HCT116 (cell line): Measurements from ENCODE around the gene CCDC57. TPM values are rescaled to one million over a fixed set of nuclear protein-coding genes. Genes with fewer than 3 reads are reported as not detected.

Experiments
- ATAC-seq: fragments of 200-7000 bp; cut with Tn5 transposase; 2 replicates; pipeline ENCODE4 v1.9.1; 2020; ENCODE audit warnings: mild to moderate bottlenecking, moderate library complexity
- BruUV-seq: library from RNA; stranded (reverse); fragments of 400-500 nt; replicated peaks from 2 replicates; lab custom pipeline; 2021; lab: Mats Ljungman, UMichigan
- CTCF ChIA-PET: fragments of 300-600 bp; sonication (Branson Sonifier 250); formaldehyde crosslinking; loops from one replicate; lab custom pipeline; 2021; ENCODE audit warnings: antibody characterized with exemption; lab: Charles Lee
- POLR2A ChIA-PET: fragments of 300-600, 350-600 bp; sonication (Branson Sonifier 250); formaldehyde crosslinking; loops from one replicate; lab custom pipeline; 2021; ENCODE audit warnings: antibody characterized with exemption; lab: Charles Lee
- RAD21 ChIA-PET, 2 experiments: fragments of 300-600 bp; sonication (Branson Sonifier 250); formaldehyde crosslinking; loops; one replicate each; lab custom pipeline; 2023; ENCODE audit warnings: low total read pairs in 2 of 2; ENCODE audit not compliant: uncharacterized antibody in 2 of 2, unreplicated experiment in 2 of 2, low non-redundant PET in 1 of 2; lab: Charles Lee
- DNase-seq: peaks from one replicate; pipeline ENCODE4 v3.0.0-alpha.2; 2010; ENCODE audit warnings: low read depth, low spot score
- H2AFZ ChIP-seq: fragments of 200-600 bp; shearing (Covaris generic), sonication (generic); 2 replicates; pipeline ENCODE4 v1.6.1; 2017; ENCODE audit warnings: low read depth, mixed run types, mixed read lengths, antibody characterized with exemption, low read length; ENCODE audit not compliant: poor library complexity, severe bottlenecking
- H3K27ac ChIP-seq: 2 replicates; pipeline ENCODE4 v1.5.1; 2012; ENCODE audit warnings: low read depth, low read length
- H3K27me3 ChIP-seq: fragments of 200-600 bp; sonication (generic); 2 replicates; pipeline ENCODE4 v1.6.1; 2016; ENCODE audit warnings: mixed run types, low read length, mixed read lengths; ENCODE audit not compliant: insufficient read depth
- H3K36me3 ChIP-seq, 2 experiments: fragments of 200-500 bp in 1 of 2; fragments of 200-600 bp in 1 of 2; sonication (Bioruptor generic) in 1 of 2; sonication (generic) in 1 of 2; 2 replicates each; pipeline versions ENCODE4 v1.5.1 to v1.6.1; 2014 to 2016; ENCODE audit warnings: low read length in 2 of 2, inconsistent platforms in 1 of 2, mixed read lengths in 1 of 2, mixed run types in 1 of 2; ENCODE audit not compliant: insufficient read depth in 2 of 2, control insufficient read depth in 1 of 2
- H3K4me1 ChIP-seq, 2 experiments: fragments of 200-600 bp in 1 of 2; sonication (generic) in 1 of 2; 2 replicates each; pipeline versions ENCODE4 v1.5.1 to v1.6.1; 2012 to 2017; ENCODE audit warnings: low read length in 2 of 2, inconsistent platforms in 1 of 2, mild to moderate bottlenecking in 1 of 2, mixed read lengths in 1 of 2, mixed run types in 1 of 2, moderate library complexity in 1 of 2; ENCODE audit not compliant: insufficient read depth in 2 of 2, control insufficient read depth in 1 of 2
- H3K4me2 ChIP-seq: fragments of 200-600 bp; sonication (generic); 2 replicates; pipeline ENCODE4 v1.6.1; 2017; ENCODE audit warnings: mixed run types, low read length, mixed read lengths
- H3K4me3 ChIP-seq, 2 experiments: fragments of 200-600 bp in 1 of 2; sonication (generic) in 1 of 2; replicated peaks in 1 of 2; 2 replicates each; pipeline ENCODE4 v1.5.1; 2011 to 2016; ENCODE audit warnings: low read length in 2 of 2, control low read depth in 1 of 2, low read depth in 1 of 2, mild to moderate bottlenecking in 1 of 2, mixed read lengths in 1 of 2, mixed run types in 1 of 2
- H3K79me2 ChIP-seq: fragments of 200-600 bp; sonication (generic); 2 replicates; pipeline ENCODE4 v1.6.1; 2017; ENCODE audit warnings: mild to moderate bottlenecking, mixed run types, low read length, moderate library complexity, mixed read lengths; ENCODE audit not compliant: insufficient read depth
- H3K9ac ChIP-seq: fragments of 200-600 bp; sonication (generic); 2 replicates; pipeline ENCODE4 v1.6.1; 2016; ENCODE audit warnings: low read length, mixed read lengths
- H3K9me2 ChIP-seq: fragments of 200-600 bp; sonication (generic), shearing (Covaris generic); 2 replicates; pipeline ENCODE4 v1.6.1; 2017; ENCODE audit warnings: mixed run types, mild to moderate bottlenecking, moderate library complexity; ENCODE audit not compliant: insufficient read depth
- H3K9me3 ChIP-seq, 2 experiments: fragments of 200-500 bp in 1 of 2; fragments of 200-600 bp in 1 of 2; sonication (Bioruptor generic) in 1 of 2; sonication (generic) in 1 of 2; 2 replicates each; pipeline ENCODE4 v1.6.1; 2014 to 2017; ENCODE audit warnings: low read length in 2 of 2, mixed read lengths in 2 of 2, inconsistent platforms in 1 of 2, low read depth in 1 of 2, mild to moderate bottlenecking in 1 of 2, mixed run types in 1 of 2, moderate library complexity in 1 of 2; ENCODE audit not compliant: control insufficient read depth in 1 of 2, insufficient read depth in 1 of 2
- H4K20me1 ChIP-seq: fragments of 200-600 bp; sonication (generic), shearing (Covaris generic); 2 replicates; pipeline ENCODE4 v1.6.1; 2017; ENCODE audit warnings: mixed run types, mild to moderate bottlenecking, moderate library complexity; ENCODE audit not compliant: insufficient read depth
- CBX3 ChIP-seq: IDR thresholded peaks from 2 replicates; pipeline ENCODE4 v1.6.1; 2012; ENCODE audit warnings: low read depth
- EGR1 ChIP-seq: IDR thresholded peaks from 2 replicates; pipeline ENCODE4 v1.6.1; 2012; ENCODE audit warnings: low read depth
- ELF1 ChIP-seq: IDR thresholded peaks from 2 replicates; pipeline ENCODE4 v1.6.1; 2012; ENCODE audit warnings: low read depth, borderline replicate concordance
- EZH2 ChIP-seq: fragments of 200-600 bp; sonication (generic); IDR thresholded peaks from 2 replicates; pipeline ENCODE4 v1.6.1; 2017; ENCODE audit warnings: antibody characterized with exemption, mixed run types
- EZH2phosphoT487 ChIP-seq: fragments of 200-600 bp; IDR thresholded peaks from 2 replicates; pipeline ENCODE4 v1.6.1; 2018; ENCODE audit warnings: antibody characterized with exemption, borderline replicate concordance
- FOSL1 ChIP-seq: IDR thresholded peaks from 2 replicates; pipeline ENCODE4 v1.6.1; 2012; ENCODE audit warnings: low read depth
- JUND ChIP-seq: IDR thresholded peaks from 2 replicates; pipeline ENCODE4 v1.6.1; 2012
- POLR2A ChIP-seq: IDR thresholded peaks from 2 replicates; pipeline ENCODE4 v1.7.0; 2011; ENCODE audit warnings: borderline replicate concordance; ENCODE audit not compliant: insufficient read depth, insufficient read length; ENCODE audit errors: extremely low read depth
- RAD21 ChIP-seq: IDR thresholded peaks from 2 replicates; pipeline ENCODE4 v1.6.1; 2012; ENCODE audit warnings: low read depth, mild to moderate bottlenecking
- SIN3A ChIP-seq: IDR thresholded peaks from 2 replicates; pipeline ENCODE4 v1.6.1; 2012; ENCODE audit warnings: low read depth
- SP1 ChIP-seq: IDR thresholded peaks from 2 replicates; pipeline ENCODE4 v1.6.1; 2012; ENCODE audit warnings: low read depth
- SRF ChIP-seq: IDR thresholded peaks from 2 replicates; pipeline ENCODE4 v1.6.1; 2012; ENCODE audit warnings: low read depth
- TCF7L2 ChIP-seq: IDR thresholded peaks from 2 replicates; pipeline ENCODE4 v1.7.0; 2011; ENCODE audit warnings: borderline replicate concordance, inconsistent platforms; ENCODE audit not compliant: insufficient read depth, insufficient read length; ENCODE audit errors: extremely low read depth
- YY1 ChIP-seq: IDR thresholded peaks from 2 replicates; pipeline ENCODE4 v1.6.1; 2011; ENCODE audit warnings: low read length, low read depth, moderate library complexity, mild to moderate bottlenecking; ENCODE audit not compliant: insufficient replicate concordance; ENCODE audit errors: extremely low read depth
- ZNF274 ChIP-seq: fragments of 200-500 bp; sonication (Bioruptor generic); IDR thresholded peaks from 2 replicates; pipeline ENCODE4 v1.6.1; 2014; ENCODE audit warnings: mild to moderate bottlenecking, low read depth, low read length, inconsistent platforms
- intact Hi-C: fragments of 100-400 bp; cut with micrococcal nuclease; formaldehyde crosslinking; loops from 2 replicates; pipeline ENCODE4 v1.10.0; 2022
- total RNA-seq: library from RNA; stranded (reverse); gene quantifications from one replicate; pipeline ENCODE4 v1.2.1, GENCODE V29; 2021; ENCODE audit not compliant: unreplicated experiment
- TF ChIP-seq, protein P1 (sequence below): IDR thresholded peaks from 2 replicates; pipeline ENCODE4 v1.6.1; 2012
- TF ChIP-seq, protein P2 (sequence below), 3 experiments: fragments of 200-600 bp in 1 of 3; sonication (generic) in 1 of 3; IDR thresholded peaks in 2 of 3; conservative IDR thresholded peaks in 1 of 3; 2 replicates each; pipeline ENCODE4 v1.5.1; 2012 to 2017; ENCODE audit warnings: low read depth in 2 of 3, low read length in 2 of 3, antibody characterized with exemption in 1 of 3, borderline replicate concordance in 1 of 3, control low read depth in 1 of 3, mild to moderate bottlenecking in 1 of 3, mixed read lengths in 1 of 3, mixed run types in 1 of 3, moderate library complexity in 1 of 3; ENCODE audit not compliant: insufficient read depth in 1 of 3
- TF ChIP-seq, protein P3 (sequence below): IDR thresholded peaks from 2 replicates; pipeline ENCODE4 v1.6.1; 2011; ENCODE audit warnings: mild to moderate bottlenecking, low read length, moderate library complexity; ENCODE audit not compliant: insufficient replicate concordance; ENCODE audit errors: extremely low read depth
- TF ChIP-seq, protein P4 (sequence below): IDR thresholded peaks from 2 replicates; pipeline ENCODE4 v1.6.1; 2012
- TF ChIP-seq, protein P5 (sequence below): IDR thresholded peaks from 2 replicates; pipeline ENCODE4 v1.6.1; 2012; ENCODE audit warnings: low read depth

The CCDC57 gene
- total RNA-seq, 1 experiment from 2014 or later: 143 TPM

DNA sequence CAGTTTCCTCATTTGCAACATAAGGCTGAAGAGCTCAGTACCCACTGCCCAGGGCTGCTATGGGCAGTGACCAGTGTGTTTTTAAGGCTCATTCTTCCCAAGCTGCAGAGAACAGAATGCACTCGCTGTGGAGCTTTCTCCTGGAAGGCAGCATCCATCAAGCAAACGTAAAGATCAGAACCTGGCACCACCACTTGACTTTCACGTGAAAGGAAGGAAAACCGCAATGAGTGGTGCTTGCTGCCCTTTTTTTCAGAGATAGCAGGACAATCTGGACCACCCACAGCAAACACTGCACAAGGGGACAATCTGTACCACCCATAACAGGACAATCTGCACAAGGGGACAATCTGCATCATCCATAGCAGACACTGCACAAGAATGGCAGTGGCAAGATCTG, 49.7 kb upstream of the CCDC57 start:
- ChIA-PET POLR2A (no interaction called here), CTCF (no interaction called here), RAD21 (no interaction called here)
- Histone ChIP-seq H3K4me3 (no peak overlapping the region), H3K9ac (no peak overlapping the region), H3K27ac (peak overlapping the region; percentile 3; the same call in 1 of the 2 replicates), H3K27me3 (no peaks in the 10 kb centered on the region), H3K9me2 (no peaks in the 10 kb centered on the region), H3K4me1 (peaks cover 5% of the 10 kb centered on the region in 2 experiments), H3K4me2 (no peak overlapping the region), H3K79me2 (peaks cover 99% of the 10 kb centered on the region), H2AFZ (no peak overlapping the region), H3K9me3 (peaks cover 0 to 5% of the 10 kb centered on the region in 2 experiments; a peak in 1 of 4 replicates), H4K20me1 (peaks cover 29% of the 10 kb centered on the region; the same call in 1 of the 2 replicates), H3K36me3 (peaks cover 76 to 89% of the 10 kb centered on the region in 2 experiments)
- DNase-seq (no peak), ATAC-seq (no peak)
- TF ChIP-seq YY1 (no peak), EGR1 (no peak), JUND (no peak), ZNF274 (no peak), SP1 (no peak), POLR2A (no peak), TCF7L2 (no peak), SIN3A (no peak), EZH2phosphoT487 (no peak), RAD21 (no peak), FOSL1 (no peak), EZH2 (no peak), SRF (no peak), ELF1 (no peak), CBX3 (no peak)
- TF ChIP-seq, protein P1, sequence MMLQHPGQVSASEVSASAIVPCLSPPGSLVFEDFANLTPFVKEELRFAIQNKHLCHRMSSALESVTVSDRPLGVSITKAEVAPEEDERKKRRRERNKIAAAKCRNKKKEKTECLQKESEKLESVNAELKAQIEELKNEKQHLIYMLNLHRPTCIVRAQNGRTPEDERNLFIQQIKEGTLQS: no peak
- TF ChIP-seq, protein P2, sequence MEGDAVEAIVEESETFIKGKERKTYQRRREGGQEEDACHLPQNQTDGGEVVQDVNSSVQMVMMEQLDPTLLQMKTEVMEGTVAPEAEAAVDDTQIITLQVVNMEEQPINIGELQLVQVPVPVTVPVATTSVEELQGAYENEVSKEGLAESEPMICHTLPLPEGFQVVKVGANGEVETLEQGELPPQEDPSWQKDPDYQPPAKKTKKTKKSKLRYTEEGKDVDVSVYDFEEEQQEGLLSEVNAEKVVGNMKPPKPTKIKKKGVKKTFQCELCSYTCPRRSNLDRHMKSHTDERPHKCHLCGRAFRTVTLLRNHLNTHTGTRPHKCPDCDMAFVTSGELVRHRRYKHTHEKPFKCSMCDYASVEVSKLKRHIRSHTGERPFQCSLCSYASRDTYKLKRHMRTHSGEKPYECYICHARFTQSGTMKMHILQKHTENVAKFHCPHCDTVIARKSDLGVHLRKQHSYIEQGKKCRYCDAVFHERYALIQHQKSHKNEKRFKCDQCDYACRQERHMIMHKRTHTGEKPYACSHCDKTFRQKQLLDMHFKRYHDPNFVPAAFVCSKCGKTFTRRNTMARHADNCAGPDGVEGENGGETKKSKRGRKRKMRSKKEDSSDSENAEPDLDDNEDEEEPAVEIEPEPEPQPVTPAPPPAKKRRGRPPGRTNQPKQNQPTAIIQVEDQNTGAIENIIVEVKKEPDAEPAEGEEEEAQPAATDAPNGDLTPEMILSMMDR (IDR thresholded peaks at IDR 0.05 in 2 of 3, conservative IDR thresholded peaks at IDR 0.05 in 1 of 3; ENCODE audit: borderline replicate concordance in 1 of 3, insufficient read depth in 1 of 3, low read depth in 2 of 3, low read length in 2 of 3): no peak
- TF ChIP-seq, protein P3, sequence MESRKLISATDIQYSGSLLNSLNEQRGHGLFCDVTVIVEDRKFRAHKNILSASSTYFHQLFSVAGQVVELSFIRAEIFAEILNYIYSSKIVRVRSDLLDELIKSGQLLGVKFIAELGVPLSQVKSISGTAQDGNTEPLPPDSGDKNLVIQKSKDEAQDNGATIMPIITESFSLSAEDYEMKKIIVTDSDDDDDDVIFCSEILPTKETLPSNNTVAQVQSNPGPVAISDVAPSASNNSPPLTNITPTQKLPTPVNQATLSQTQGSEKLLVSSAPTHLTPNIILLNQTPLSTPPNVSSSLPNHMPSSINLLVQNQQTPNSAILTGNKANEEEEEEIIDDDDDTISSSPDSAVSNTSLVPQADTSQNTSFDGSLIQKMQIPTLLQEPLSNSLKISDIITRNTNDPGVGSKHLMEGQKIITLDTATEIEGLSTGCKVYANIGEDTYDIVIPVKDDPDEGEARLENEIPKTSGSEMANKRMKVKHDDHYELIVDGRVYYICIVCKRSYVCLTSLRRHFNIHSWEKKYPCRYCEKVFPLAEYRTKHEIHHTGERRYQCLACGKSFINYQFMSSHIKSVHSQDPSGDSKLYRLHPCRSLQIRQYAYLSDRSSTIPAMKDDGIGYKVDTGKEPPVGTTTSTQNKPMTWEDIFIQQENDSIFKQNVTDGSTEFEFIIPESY: no peak
- TF ChIP-seq, protein P4, sequence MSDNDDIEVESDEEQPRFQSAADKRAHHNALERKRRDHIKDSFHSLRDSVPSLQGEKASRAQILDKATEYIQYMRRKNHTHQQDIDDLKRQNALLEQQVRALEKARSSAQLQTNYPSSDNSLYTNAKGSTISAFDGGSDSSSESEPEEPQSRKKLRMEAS: no peak
- TF ChIP-seq, protein P5, sequence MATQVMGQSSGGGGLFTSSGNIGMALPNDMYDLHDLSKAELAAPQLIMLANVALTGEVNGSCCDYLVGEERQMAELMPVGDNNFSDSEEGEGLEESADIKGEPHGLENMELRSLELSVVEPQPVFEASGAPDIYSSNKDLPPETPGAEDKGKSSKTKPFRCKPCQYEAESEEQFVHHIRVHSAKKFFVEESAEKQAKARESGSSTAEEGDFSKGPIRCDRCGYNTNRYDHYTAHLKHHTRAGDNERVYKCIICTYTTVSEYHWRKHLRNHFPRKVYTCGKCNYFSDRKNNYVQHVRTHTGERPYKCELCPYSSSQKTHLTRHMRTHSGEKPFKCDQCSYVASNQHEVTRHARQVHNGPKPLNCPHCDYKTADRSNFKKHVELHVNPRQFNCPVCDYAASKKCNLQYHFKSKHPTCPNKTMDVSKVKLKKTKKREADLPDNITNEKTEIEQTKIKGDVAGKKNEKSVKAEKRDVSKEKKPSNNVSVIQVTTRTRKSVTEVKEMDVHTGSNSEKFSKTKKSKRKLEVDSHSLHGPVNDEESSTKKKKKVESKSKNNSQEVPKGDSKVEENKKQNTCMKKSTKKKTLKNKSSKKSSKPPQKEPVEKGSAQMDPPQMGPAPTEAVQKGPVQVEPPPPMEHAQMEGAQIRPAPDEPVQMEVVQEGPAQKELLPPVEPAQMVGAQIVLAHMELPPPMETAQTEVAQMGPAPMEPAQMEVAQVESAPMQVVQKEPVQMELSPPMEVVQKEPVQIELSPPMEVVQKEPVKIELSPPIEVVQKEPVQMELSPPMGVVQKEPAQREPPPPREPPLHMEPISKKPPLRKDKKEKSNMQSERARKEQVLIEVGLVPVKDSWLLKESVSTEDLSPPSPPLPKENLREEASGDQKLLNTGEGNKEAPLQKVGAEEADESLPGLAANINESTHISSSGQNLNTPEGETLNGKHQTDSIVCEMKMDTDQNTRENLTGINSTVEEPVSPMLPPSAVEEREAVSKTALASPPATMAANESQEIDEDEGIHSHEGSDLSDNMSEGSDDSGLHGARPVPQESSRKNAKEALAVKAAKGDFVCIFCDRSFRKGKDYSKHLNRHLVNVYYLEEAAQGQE: no peak
- intact Hi-C loops: no loop called here
- no TSS peak for BruUV-seq
